GM23338 (cell line): Measurements from ENCODE around the gene UBE2H. TPM values are rescaled to one million over a fixed set of nuclear protein-coding genes. Genes with fewer than 3 reads are reported as not detected.

ENCODE experiments used
- ATAC-seq: fragments of 200-7000 bp; cut with Tn5 transposase; 3 replicates; pipeline ENCODE4 v1.9.1; 2020
- DNase-seq: peaks from one replicate; pipeline ENCODE4 v3.0.0-alpha.2; 2015; ENCODE audit warnings: low spot score
- H2AFZ ChIP-seq: fragments of 200-600 bp; sonication (generic); 2 replicates; pipeline ENCODE4 v1.8.0; 2016; ENCODE audit warnings: antibody characterized with exemption, mild to moderate bottlenecking, moderate library complexity
- H3F3A ChIP-seq: fragments of 200-600 bp; sonication (generic); replicated peaks from 2 replicates; pipeline ENCODE4 v1.8.0; 2017; ENCODE audit warnings: antibody characterized with exemption, mixed run types, low read depth
- H3K27ac ChIP-seq: fragments of 200-600 bp; sonication (generic); 2 replicates; pipeline ENCODE4 v1.6.1; 2016; ENCODE audit warnings: low read depth
- H3K27me3 ChIP-seq: fragments of 200-600 bp; sonication (generic); 2 replicates; pipeline ENCODE4 v1.8.0; 2016; ENCODE audit warnings: mild to moderate bottlenecking, mixed run types, moderate library complexity; ENCODE audit not compliant: insufficient read depth
- H3K36me3 ChIP-seq: fragments of 200-600 bp; sonication (generic); 2 replicates; pipeline ENCODE4 v1.8.0; 2016; ENCODE audit warnings: mild to moderate bottlenecking; ENCODE audit not compliant: insufficient read depth
- H3K4me1 ChIP-seq: fragments of 200-600 bp; sonication (generic); 2 replicates; pipeline ENCODE4 v1.8.0; 2016; ENCODE audit warnings: mild to moderate bottlenecking, moderate library complexity; ENCODE audit not compliant: insufficient read depth
- H3K4me2 ChIP-seq: fragments of 200-600 bp; sonication (generic); 2 replicates; pipeline ENCODE4 v1.7.1; 2017; ENCODE audit warnings: mixed run types
- H3K4me3 ChIP-seq: fragments of 200-600 bp; sonication (generic); 2 replicates; pipeline ENCODE4 v1.6.1; 2016; ENCODE audit warnings: mixed run types
- H3K79me2 ChIP-seq: fragments of 200-600 bp; sonication (generic); replicated peaks from 2 replicates; pipeline ENCODE4 v1.8.0; 2017; ENCODE audit warnings: mild to moderate bottlenecking; ENCODE audit not compliant: insufficient read depth
- H3K9me2 ChIP-seq: fragments of 200-600 bp; sonication (generic); 2 replicates; pipeline ENCODE4 v1.8.0; 2017; ENCODE audit not compliant: insufficient read depth
- H4K20me1 ChIP-seq: fragments of 200-600 bp; sonication (generic); replicated peaks from 2 replicates; pipeline ENCODE4 v1.8.0; 2017; ENCODE audit warnings: mild to moderate bottlenecking; ENCODE audit not compliant: insufficient read depth
- H3K27ac Mint-ChIP-seq: 2 replicates; pipeline ENCODE4 v1.8.0; 2020; ENCODE audit warnings: inconsistent platforms, mild to moderate bottlenecking, moderate library complexity, mixed read lengths
- H3K27me3 Mint-ChIP-seq: 3 replicates; pipeline ENCODE4 v1.8.0; 2022; ENCODE audit warnings: low read depth, mild to moderate bottlenecking, moderate library complexity, mixed read lengths, inconsistent platforms; ENCODE audit not compliant: insufficient read depth, poor library complexity
- H3K36me3 Mint-ChIP-seq: 3 replicates; pipeline ENCODE4 v1.8.0; 2021; ENCODE audit warnings: low read depth, mild to moderate bottlenecking, inconsistent platforms, moderate library complexity, mixed read lengths
- H3K4me1 Mint-ChIP-seq: 3 replicates; pipeline ENCODE4 v1.8.0; 2020; ENCODE audit warnings: mild to moderate bottlenecking, inconsistent platforms, mixed read lengths
- H3K4me3 Mint-ChIP-seq: 3 replicates; pipeline ENCODE4 v1.8.0; 2021; ENCODE audit warnings: moderate library complexity, mild to moderate bottlenecking, inconsistent platforms, mixed read lengths
- H3K9me3 Mint-ChIP-seq: 3 replicates; pipeline ENCODE4 v1.8.0; 2020; ENCODE audit warnings: moderate library complexity, mild to moderate bottlenecking, inconsistent platforms, mixed read lengths
- CREB1 ChIP-seq: fragments of 250-450 bp; sonication (Bioruptor Pico); IDR thresholded peaks from 2 replicates; pipeline ENCODE4 v1.5.0; 2020; ENCODE audit warnings: low read depth, mild to moderate bottlenecking, moderate library complexity
- CTCF ChIP-seq, 2 experiments: fragments of 200-600 bp in 1 of 2; sonication (generic) in 1 of 2; conservative IDR thresholded peaks; 2 replicates each; pipeline versions ENCODE4 v1.5.1 to v1.6.1; 2016 to 2017; ENCODE audit warnings: antibody characterized with exemption in 2 of 2, low read depth in 2 of 2, mild to moderate bottlenecking in 2 of 2, moderate library complexity in 1 of 2
- ETS1 ChIP-seq: IDR thresholded peaks from 2 replicates; pipeline ENCODE4 v1.6.1; 2016; ENCODE audit warnings: antibody characterized with exemption
- EZH2 ChIP-seq: fragments of 200-600 bp; sonication (generic); IDR thresholded peaks from one replicate; pipeline ENCODE4 v1.8.0; 2017; ENCODE audit warnings: antibody characterized with exemption, mild to moderate bottlenecking, low read depth; ENCODE audit not compliant: unreplicated experiment
- EZH2phosphoT487 ChIP-seq: fragments of 200-600 bp; sonication (generic); IDR thresholded peaks from one replicate; pipeline ENCODE4 v1.8.1; 2018; ENCODE audit warnings: antibody characterized with exemption; ENCODE audit not compliant: unreplicated experiment
- JUNB ChIP-seq: IDR thresholded peaks from one replicate; pipeline ENCODE4 v1.6.1; 2016; ENCODE audit warnings: antibody characterized with exemption; ENCODE audit not compliant: unreplicated experiment
- REST ChIP-seq: IDR thresholded peaks from one replicate; pipeline ENCODE4 v1.6.1; 2018; ENCODE audit warnings: antibody characterized with exemption; ENCODE audit not compliant: unreplicated experiment
- ZNF114 ChIP-seq: fragments of 250-450 bp; sonication (Bioruptor Pico); IDR thresholded peaks from 2 replicates; pipeline ENCODE4 v1.5.0; 2020; ENCODE audit warnings: mild to moderate bottlenecking, moderate library complexity
- ZNF462 ChIP-seq: fragments of 250-450 bp; sonication (Bioruptor Pico); IDR thresholded peaks from 2 replicates; pipeline ENCODE4 v1.5.0; 2020; ENCODE audit warnings: mild to moderate bottlenecking, moderate library complexity
- polyA plus RNA-seq: library from polyadenylated mRNA; unstranded; fragments of >200 nt; fragmentation: Nextera tagmentation; extraction: Ambion mirVana; gene quantifications from 2 replicates; pipeline ENCODE4 v1.2.1, GENCODE V29; 2016
- total RNA-seq: library from RNA; depleted of rRNA; stranded (reverse); fragments of >200 nt; shearing (Covaris generic); gene quantifications from 2 replicates; pipeline ENCODE4 v1.2.3, GENCODE V29; 2014

UBE2H gene
- total and polyA plus RNA-seq, 2 experiments from 2014 or later: 40.8 to 86.5 TPM

GRCh38 chr7:129851809-129852208, 101.0 kb downstream of the UBE2H start:
- Histone ChIP-seq H2AFZ (no peak overlapping the region), H3K27ac (no peak overlapping the region), H3F3A (no peaks in the 10 kb centered on the region), H3K27me3 (no peaks in the 10 kb centered on the region), H3K4me3 (no peak overlapping the region), H3K4me2 (peak overlapping the region; percentile 27; the same call in 1 of the 2 replicates), H4K20me1 (peaks cover 8% of the 10 kb centered on the region; the same call in 1 of the 2 replicates), H3K36me3 (no peaks in the 10 kb centered on the region), H3K9me2 (no peaks in the 10 kb centered on the region), H3K4me1 (peaks cover 40% of the 10 kb centered on the region), H3K79me2 (peaks cover 47% of the 10 kb centered on the region)
- Mint-ChIP-seq H3K36me3 (0 out of 3 replicates have a peak, but pooled peaks cover 4% of the 10 kb centered on the region), H3K27me3 (peaks cover 7% of the 10 kb centered on the region), H3K4me1 (peaks cover 66% of the 10 kb centered on the region), H3K27ac (no peak overlapping the region), H3K9me3 (no peaks in the 10 kb centered on the region), H3K4me3 (no peak overlapping the region)
- DNase-seq (no peak), ATAC-seq (no peak)
- TF ChIP-seq EZH2: no peak
- no peak for TF ChIP-seq EZH2phosphoT487

GRCh38 chr7:129851174-129851573, 101.6 kb downstream of the UBE2H start:
- H3K27me3 Mint-ChIP-seq: peaks cover 7% of the 10 kb centered on the region
- H3K4me2 ChIP-seq: 0 out of 2 replicates have a peak overlapping the region, but pooled peaks have one; percentile 27
- peaks cover 69% of the 10 kb centered on the region for H3K4me1 Mint-ChIP-seq
- peaks cover 42% of the 10 kb centered on the region for H3K79me2 ChIP-seq
- no peak for TF ChIP-seq ZNF114 (CRISPR knock-in tag)
- no peak for TF ChIP-seq CREB1 (CRISPR knock-in tag)
- TF ChIP-seq ETS1: no peak
- TF ChIP-seq REST: no peak
- no peak for TF ChIP-seq ZNF462 (CRISPR knock-in tag)
- no peak for TF ChIP-seq JUNB
- TF ChIP-seq CTCF (conservative IDR thresholded peaks at IDR 0.05; ENCODE audit: low read depth in 2 of 2): no peak
- no peak for TF ChIP-seq EZH2
- peaks cover 9% of the 10 kb centered on the region; the same call in 1 of the 3 replicates for H3K36me3 Mint-ChIP-seq
- no peaks in the 10 kb centered on the region for H3K36me3 ChIP-seq
- no peak for ATAC-seq
- no peaks in the 10 kb centered on the region; the same call in 2 of the 3 replicates for H3K9me3 Mint-ChIP-seq
- H2AFZ ChIP-seq: no peak overlapping the region
- no peak for DNase-seq
- peaks cover 40% of the 10 kb centered on the region for H3K4me1 ChIP-seq
- no peak overlapping the region for H3K27ac Mint-ChIP-seq
- H3K9me2 ChIP-seq: no peaks in the 10 kb centered on the region
- H3F3A ChIP-seq: no peaks in the 10 kb centered on the region
- H3K4me3 Mint-ChIP-seq: no peak overlapping the region
- H3K27me3 ChIP-seq: no peaks in the 10 kb centered on the region
- H3K27ac ChIP-seq: no peak overlapping the region
- peaks cover 8% of the 10 kb centered on the region; the same call in 1 of the 2 replicates for H4K20me1 ChIP-seq
- H3K4me3 ChIP-seq: no peak overlapping the region
